K562 (cell line): Measurements from ENCODE around the gene WFDC1. TPM values are rescaled to one million over a fixed set of nuclear protein-coding genes. Genes with fewer than 3 reads are reported as not detected.

ENCODE experiments used
- ATAC-seq: fragments of 200-7000 bp; cut with Tn5 transposase; 3 replicates; pipeline ENCODE4 v1.9.1; 2020; ENCODE audit warnings: moderate library complexity
- BruUV-seq: library from RNA; stranded (reverse); fragments of 400-500 nt; replicated peaks from 2 replicates; lab custom pipeline; 2021; lab: Mats Ljungman, UMichigan
- CTCF ChIA-PET: fragments of 300-600 bp; formaldehyde crosslinking; extraction: SDS; loops from one replicate; lab custom pipeline; 2021; ENCODE audit warnings: low intra/inter-chr PET ratio; lab: Yijun Ruan, JAX
- POLR2A ChIA-PET: fragments of 300-600, 350-650 bp; sonication (Branson Sonifier 250); formaldehyde crosslinking; extraction: SDS; loops from one replicate; lab custom pipeline; 2021; ENCODE audit warnings: antibody characterized with exemption, inconsistent platforms; lab: Yijun Ruan, JAX
- DNase-seq, 4 experiments: peaks; one replicate each; pipeline versions ENCODE4 v3.0.0 to v3.0.0-alpha.2; 2011 to 2018; ENCODE audit warnings: low spot score in 3 of 4, mixed read lengths in 3 of 4; ENCODE audit errors: extremely low read depth in 1 of 4
- FAIRE-seq: peaks from 2 replicates; lab custom pipeline; 2011; peaks lifted over from hg19 to GRCh38; lab: Jason Lieb, UNC
- H2AFZ ChIP-seq: 2 replicates; pipeline ENCODE4 v1.6.0; 2011; ENCODE audit warnings: low read depth, low read length, control low read depth, inconsistent platforms
- H3K27ac ChIP-seq: fragments of 200-600 bp; 3 replicates; pipeline ENCODE4 v1.8.0; 2011; ENCODE audit warnings: low read depth, mild to moderate bottlenecking, control low read depth, inconsistent platforms, low read length, moderate library complexity, mixed read lengths; ENCODE audit errors: extremely low read depth
- H3K27me3 ChIP-seq, 2 experiments: fragments of 300-600 bp in 1 of 2; 2 replicates in 1 of 2; 3 replicates in 1 of 2; pipeline versions ENCODE4 v1.6.0 to v1.8.0; 2011; ENCODE audit warnings: inconsistent platforms in 2 of 2, low read length in 2 of 2, mild to moderate bottlenecking in 1 of 2, mixed read lengths in 1 of 2, moderate library complexity in 1 of 2; ENCODE audit not compliant: control insufficient read depth in 2 of 2, insufficient read depth in 2 of 2
- H3K36me3 ChIP-seq: fragments of 300-600 bp; 3 replicates; pipeline ENCODE4 v1.8.0; 2011; ENCODE audit warnings: mild to moderate bottlenecking, low read length, inconsistent platforms; ENCODE audit not compliant: control insufficient read depth, insufficient read depth
- H3K4me1 ChIP-seq, 2 experiments: fragments of 200-600 bp in 1 of 2; replicated peaks in 1 of 2; 2 replicates in 1 of 2; 3 replicates in 1 of 2; pipeline versions ENCODE4 v1.5.1 to v1.8.0; 2011; ENCODE audit warnings: inconsistent platforms in 2 of 2, low read length in 2 of 2, mild to moderate bottlenecking in 1 of 2, mixed read lengths in 1 of 2, moderate library complexity in 1 of 2; ENCODE audit not compliant: control insufficient read depth in 2 of 2, insufficient read depth in 2 of 2
- H3K4me2 ChIP-seq: 2 replicates; pipeline ENCODE4 v1.6.1; 2011; ENCODE audit warnings: low read length, control low read depth, inconsistent platforms, mixed read lengths; ENCODE audit not compliant: insufficient read depth
- H3K4me3 ChIP-seq: fragments of 200-600 bp; sonication (generic), shearing (Covaris generic); 2 replicates; pipeline ENCODE4 v1.5.1; 2016; ENCODE audit warnings: control low read depth, inconsistent platforms
- H3K79me2 ChIP-seq: fragments of 200-600 bp; 3 replicates; pipeline ENCODE4 v1.8.0; 2011; ENCODE audit warnings: low read length, inconsistent platforms; ENCODE audit not compliant: control insufficient read depth, insufficient read depth
- H3K9ac ChIP-seq, 2 experiments: 2 replicates each; pipeline versions ENCODE4 v1.6.0 to v1.6.1; 2011; ENCODE audit warnings: low read depth in 2 of 2, low read length in 2 of 2, control low read depth in 1 of 2, inconsistent platforms in 1 of 2, mild to moderate bottlenecking in 1 of 2, mixed read lengths in 1 of 2; ENCODE audit not compliant: insufficient read depth in 1 of 2
- H3K9me1 ChIP-seq: one replicate; pipeline ENCODE4 v1.6.0; 2011; ENCODE audit warnings: inconsistent platforms, mild to moderate bottlenecking, low read length, moderate library complexity; ENCODE audit not compliant: control insufficient read depth, insufficient read depth
- H3K9me3 ChIP-seq: replicated peaks from 2 replicates; pipeline ENCODE4 v1.5.1; 2011; ENCODE audit warnings: low read depth, low read length, inconsistent platforms; ENCODE audit not compliant: control insufficient read depth, insufficient read depth
- H4K20me1 ChIP-seq: replicated peaks from 2 replicates; pipeline ENCODE4 v1.6.1; 2011; ENCODE audit warnings: low read length, inconsistent platforms, mixed read lengths; ENCODE audit not compliant: control insufficient read depth, insufficient read depth
- CEBPB ChIP-seq: fragments of 450-650 bp; IDR thresholded peaks from 2 replicates; pipeline ENCODE4 v1.6.1; 2016; ENCODE audit warnings: missing genetic modification characterization, missing compliant biosample characterization
- CEBPG ChIP-seq, 3 experiments: fragments of 200-800 bp in 1 of 3; sonication (Bioruptor generic) in 1 of 3; sonication (generic) in 1 of 3; formaldehyde crosslinking in 1 of 3; IDR thresholded peaks in 2 of 3; conservative IDR thresholded peaks in 1 of 3; 2 replicates each; pipeline versions ENCODE4 v1.6.1 to v1.8.0; 2016 to 2022; ENCODE audit warnings: missing compliant biosample characterization in 2 of 3, missing genetic modification characterization in 2 of 3, mild to moderate bottlenecking in 1 of 3, missing genetic modification reagents in 1 of 3
- SNAPC5 ChIP-seq: fragments of 250-450 bp; sonication (Bioruptor Pico); IDR thresholded peaks from 2 replicates; pipeline ENCODE4 v1.8.0; 2021; ENCODE audit warnings: moderate library complexity, mild to moderate bottlenecking, inconsistent platforms
- THAP12 ChIP-seq: fragments of 250-450 bp; sonication (Bioruptor Pico); IDR thresholded peaks from 2 replicates; pipeline ENCODE4 v1.9.0; 2021; ENCODE audit warnings: mild to moderate bottlenecking, inconsistent platforms
- TSC22D4 ChIP-seq: fragments of 450-650 bp; IDR thresholded peaks from 2 replicates; pipeline ENCODE4 v1.6.1; 2016; ENCODE audit warnings: missing genetic modification characterization, missing biosample characterization, control low read depth
- ZC3H11A ChIP-seq: IDR thresholded peaks from 2 replicates; pipeline ENCODE4 v1.6.1; 2012; ENCODE audit warnings: low read depth, low read length, improper control_type of control experiment
- ZKSCAN8 ChIP-seq: fragments of 200-800 bp; sonication (Bioruptor generic); IDR thresholded peaks from 2 replicates; pipeline ENCODE4 v1.6.1; 2016; ENCODE audit warnings: missing genetic modification characterization, missing compliant biosample characterization
- ZNF408 ChIP-seq: fragments of 250-450 bp; sonication (Bioruptor Pico); IDR thresholded peaks from 2 replicates; pipeline ENCODE4 v1.4.0; 2020; ENCODE audit warnings: low read depth, mild to moderate bottlenecking, moderate library complexity
- WGBS: fragments of 100-300 bp; shearing (Covaris generic); methylation state at CpG from one replicate; pipeline ENCODE4 v1.1.6; 2016; ENCODE audit warnings: low coverage, mixed read lengths; ENCODE audit not compliant: insufficient coverage; ENCODE audit errors: missing lambda C conversion rate; 5-methylcytosine and 5-hydroxymethylcytosine counted together
- in situ Hi-C: fragments of 300-500 bp; cut with MboI; formaldehyde crosslinking; loops from 4 replicates; pipeline ENCODE4 v1.15.0; 2018; ENCODE audit warnings: inconsistent platforms, mixed read lengths
- intact Hi-C: fragments of 100-400 bp; cut with micrococcal nuclease; formaldehyde crosslinking; loops from 2 replicates; pipeline ENCODE4 v1.14.2; 2022
- polyA plus RNA-seq, 8 experiments: library from polyadenylated mRNA; depleted of rRNA in 4 of 8; stranded (reverse) in 5 of 8; unstranded in 3 of 8; fragments of >200 nt; fragmentation: Nextera tagmentation in 2 of 8; fragmentation: Illumina TruSeq in 1 of 8; extraction: Ambion mirVana in 2 of 8; extraction: Trizol in 1 of 8; gene quantifications; 2 replicates each; pipeline versions ENCODE4 v1.2.1 to v1.2.3, GENCODE V29; 2011 to 2014; ENCODE audit warnings: inconsistent platforms in 1 of 8, missing spikeins in 1 of 8
- total RNA-seq, 7 experiments: library from RNA; depleted of rRNA in 6 of 7; stranded (reverse); fragments of >200 nt in 6 of 7; fragmentation: Illumina TruSeq in 2 of 7; extraction: Trizol in 2 of 7; gene quantifications; 2 replicates each; pipeline versions ENCODE4 v1.2.1 to v1.2.3, GENCODE V29; 2011 to 2021; ENCODE audit warnings: low replicate concordance in 1 of 7

The WFDC1 gene
- total and polyA plus RNA-seq, 9 of the 15 experiments (the other 6 are each of a cell fraction or from before 2014, with no cell fraction given) = not detected

GRCh38 chr16:84354306-84354705 lies 59.6 kb downstream of the WFDC1 start:
- peaks cover 16% of the 10 kb centered on the region for H4K20me1 ChIP-seq
- FAIRE-seq = no peak
- no peak overlapping the region for H3K27ac ChIP-seq
- 0% methylated on average over 6 of the region's 6 CpGs for WGBS
- no peaks in the 10 kb centered on the region for H3K79me2 ChIP-seq
- H3K36me3 ChIP-seq = no peaks in the 10 kb centered on the region
- ChIA-PET POLR2A (no interaction called here), CTCF (no interaction called here)
- no peaks in the 10 kb centered on the region for H3K9me1 ChIP-seq
- in situ Hi-C loops (no loop called here), intact Hi-C loops (no loop called here)
- H3K4me2 ChIP-seq = no peak overlapping the region
- TF ChIP-seq TSC22D4 = no peak
- TF ChIP-seq CEBPB (tag) = peak; percentile 67
- TF ChIP-seq ZC3H11A = no peak
- TF ChIP-seq CEBPG (CRISPR knock-in tag; IDR thresholded peaks at IDR 0.05) = no peak
- TF ChIP-seq CEBPG (tag; conservative IDR thresholded peaks at IDR 0.05 in 1 of 2, IDR thresholded peaks at IDR 0.05 in 1 of 2) = peak in 1 of 2 experiments; percentile 60; a peak in 2 of 4 replicates
- TF ChIP-seq ZKSCAN8 (CRISPR knock-in tag) = no peak
- no peak for TF ChIP-seq THAP12 (CRISPR knock-in tag)
- no peak for TF ChIP-seq SNAPC5 (CRISPR knock-in tag)
- no peak for TF ChIP-seq ZNF408 (CRISPR knock-in tag)
- no peak overlapping the region for H2AFZ ChIP-seq
- H3K27me3 ChIP-seq = peaks cover 37 to 73% of the 10 kb centered on the region in 2 experiments; a peak in 4 of 5 replicates
- H3K4me1 ChIP-seq = no peaks in the 10 kb centered on the region
- H3K4me3 ChIP-seq = no peak overlapping the region
- H3K9me3 ChIP-seq = no peaks in the 10 kb centered on the region
- BruUV-seq = no TSS peak
- ATAC-seq = no peak
- DNase-seq = no peak
- H3K9ac ChIP-seq = no peak overlapping the region
